NOMO-1 treated with DMSO at 0.1 percent for 48 hours (cell line): ENCODE measurements around the gene GAL3ST1.
"Not testable (repeated sequence)": the region's sequence is repeated elsewhere in the genome, so short reads cannot be mapped to it uniquely, and the experiment has no call there.

Experiments used
- DNase-seq: peaks from one replicate; lab custom pipeline; 2025; ENCODE audit not compliant: unreplicated experiment; lab: John Stamatoyannopoulos, UW

Gene GAL3ST1

GRCh38 chr22:30596886-30597285 is 22.4 kb upstream of the GAL3ST1 start:
- no peak for DNase-seq

DNA sequence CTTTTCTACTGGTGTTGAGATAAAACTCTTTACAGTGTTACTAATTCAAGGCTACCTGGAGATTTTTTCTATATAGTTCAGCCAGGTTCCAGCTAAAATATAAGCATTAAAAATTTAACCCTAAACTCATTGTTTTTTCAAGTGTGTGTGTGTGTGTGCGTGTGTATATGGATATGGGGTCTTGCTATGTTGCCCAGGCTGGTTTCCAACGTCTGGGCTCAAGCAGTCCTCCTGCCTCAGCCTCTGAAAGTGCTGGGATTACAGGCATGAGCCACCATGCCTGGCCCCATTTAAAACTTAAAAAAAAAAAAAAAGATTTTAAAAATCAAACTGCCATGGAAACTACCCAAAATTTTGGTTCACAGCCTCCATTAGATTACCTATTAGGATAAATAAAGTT is 21.7 kb upstream of the GAL3ST1 start:
- no peak for DNase-seq

- DNase-seq: not testable (repeated sequence)
Measured at GRCh38 chr22:30592360-30592713, 17.9 kb upstream of the GAL3ST1 start.

- DNase-seq: peak; percentile 98
Measured at GRCh38 chr22:30591588-30592359, 17.3 kb upstream of the GAL3ST1 start, which contains the start of gene PES1. PES1 (minus strand) TSS chr22:30591910; CDS start chr22:30591833, 77 bp downstream.

- DNase-seq: no peak
Measured at GRCh38 chr22:30591191-30591587, 16.7 kb upstream of the GAL3ST1 start.

DNA sequence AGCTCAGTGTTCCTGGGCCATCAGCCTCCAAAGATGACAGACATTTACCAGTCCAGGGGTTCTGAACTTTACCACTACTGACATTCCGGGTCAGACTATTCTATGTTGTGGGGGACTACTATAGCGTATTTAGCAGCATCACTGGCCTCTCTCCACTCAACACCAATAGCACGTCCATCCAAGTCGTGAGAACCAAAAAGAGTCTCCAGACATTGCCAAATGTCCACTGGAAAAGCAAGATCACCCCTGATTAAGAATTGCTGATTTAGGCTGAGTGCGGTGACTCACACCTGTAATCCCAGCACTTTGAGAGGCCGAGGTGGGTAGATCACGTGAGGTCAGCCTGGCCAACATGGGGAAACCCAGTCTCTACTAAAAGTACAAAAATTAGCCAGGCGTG is 11.9 kb upstream of the GAL3ST1 start:
- no peak for DNase-seq

DNA sequence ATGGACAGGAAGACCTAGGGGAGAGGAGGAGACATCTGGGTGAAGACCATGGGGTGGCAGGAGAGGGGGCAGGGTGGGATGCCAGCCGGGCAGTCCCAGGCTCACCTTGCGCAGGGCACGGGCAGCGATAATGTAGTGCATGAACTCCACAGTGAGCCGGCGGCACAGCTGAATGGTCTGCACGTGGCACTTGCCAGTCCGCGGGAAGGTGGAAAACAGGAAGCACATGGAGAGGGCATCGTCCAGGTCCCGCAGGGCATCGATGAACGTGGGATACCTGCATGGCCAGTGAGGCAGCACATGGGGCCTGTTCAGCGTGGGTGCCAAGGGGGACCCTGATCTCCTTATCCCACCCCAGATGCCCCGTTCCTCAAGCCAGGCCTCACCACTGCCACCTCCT is 10.0 kb upstream of the GAL3ST1 start:
- DNase-seq: no peak

GRCh38 chr22:30582788-30583545 is 8.5 kb upstream of the GAL3ST1 start:
- DNase-seq: no peak

DNA sequence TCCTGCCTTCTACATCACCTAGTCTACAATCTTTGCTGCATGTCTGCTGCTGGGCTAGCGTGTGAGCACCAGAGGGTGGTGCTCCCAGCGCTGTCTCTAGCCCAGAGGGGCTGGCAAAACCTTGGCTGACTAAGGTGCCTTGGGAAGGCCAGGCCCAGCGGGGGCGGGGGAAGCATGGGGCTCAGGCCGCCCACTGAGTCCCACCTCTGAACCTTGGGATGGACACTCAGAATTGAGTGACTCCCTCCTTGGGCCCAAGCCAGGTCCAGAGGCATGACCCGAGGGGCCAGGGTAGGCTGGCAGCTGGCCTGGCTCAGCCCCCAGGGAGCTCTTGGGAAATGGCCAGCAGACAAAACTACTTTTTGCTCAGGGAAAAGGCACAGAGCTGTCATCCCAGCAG is 7.6 kb upstream of the GAL3ST1 start:
- DNase-seq: no peak

- no peak for DNase-seq
Measured at GRCh38 chr22:30580896-30581295, 6.4 kb upstream of the GAL3ST1 start.

GRCh38 chr22:30578481-30578880 is 4.0 kb upstream of the GAL3ST1 start:
- no peak for DNase-seq

GRCh38 chr22:30575859-30576258 is 1.4 kb upstream of the GAL3ST1 start:
- no peak for DNase-seq

DNA sequence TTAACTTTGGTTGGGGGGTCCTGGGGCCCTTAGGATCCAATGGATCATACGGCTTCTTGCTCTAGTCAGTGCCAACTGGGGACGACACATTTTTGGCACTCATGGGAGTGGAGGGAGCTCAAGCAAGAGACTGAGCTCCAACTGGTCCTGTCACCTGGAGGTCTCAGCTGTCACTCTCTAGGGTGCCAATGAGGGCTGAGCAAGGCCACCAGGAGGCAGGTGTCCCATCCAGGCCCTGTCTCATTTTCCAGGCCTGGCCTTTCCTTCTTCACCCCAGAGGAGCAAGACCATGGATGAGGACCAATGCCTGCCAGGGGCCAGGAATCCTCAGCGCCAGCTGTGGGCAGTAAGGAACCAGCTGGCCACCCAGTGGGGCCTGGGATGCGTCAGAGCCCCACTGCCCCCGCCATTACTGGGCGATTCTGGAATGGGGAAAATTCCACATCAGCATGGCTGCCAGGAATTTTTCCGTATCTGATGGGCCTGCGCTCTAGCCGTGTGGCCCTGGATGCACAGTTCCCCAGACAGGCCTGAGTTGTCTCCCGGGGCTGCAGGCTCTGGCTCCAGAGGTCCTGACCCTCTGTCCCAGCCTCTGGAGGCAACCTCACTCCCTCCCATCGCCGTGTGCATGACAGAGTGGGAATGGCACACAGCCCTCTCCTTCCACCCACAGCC is 669 bp upstream of the GAL3ST1 start:
- DNase-seq: no peak

GRCh38 chr22:30573594-30574094 is 821 bp downstream of the GAL3ST1 start:
- no peak for DNase-seq

- DNase-seq: no peak
Measured at GRCh38 chr22:30572840-30573593, 1.4 kb downstream of the GAL3ST1 start.

DNA sequence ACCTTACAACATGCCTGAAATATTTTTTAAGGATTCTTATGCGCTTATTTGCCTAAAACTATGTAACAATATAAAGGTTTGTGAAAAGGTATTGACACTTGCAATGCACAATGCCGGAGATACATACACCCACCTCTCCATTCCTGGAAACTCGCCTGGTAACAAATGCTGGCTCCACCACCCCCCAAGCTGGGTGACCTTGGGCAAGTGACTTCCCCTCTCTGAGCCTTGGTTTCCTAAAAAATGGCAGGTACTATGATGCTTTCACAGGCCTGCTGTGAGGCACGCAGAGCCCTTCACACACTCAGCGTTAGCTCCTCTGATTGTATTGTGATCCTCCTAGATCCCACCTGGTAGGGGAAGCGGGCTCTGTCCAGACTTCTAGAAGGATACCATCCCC is 2.3 kb downstream of the GAL3ST1 start:
- DNase-seq: no peak

GRCh38 chr22:30569674-30570202 is 4.7 kb downstream of the GAL3ST1 start:
- DNase-seq: no peak

DNA sequence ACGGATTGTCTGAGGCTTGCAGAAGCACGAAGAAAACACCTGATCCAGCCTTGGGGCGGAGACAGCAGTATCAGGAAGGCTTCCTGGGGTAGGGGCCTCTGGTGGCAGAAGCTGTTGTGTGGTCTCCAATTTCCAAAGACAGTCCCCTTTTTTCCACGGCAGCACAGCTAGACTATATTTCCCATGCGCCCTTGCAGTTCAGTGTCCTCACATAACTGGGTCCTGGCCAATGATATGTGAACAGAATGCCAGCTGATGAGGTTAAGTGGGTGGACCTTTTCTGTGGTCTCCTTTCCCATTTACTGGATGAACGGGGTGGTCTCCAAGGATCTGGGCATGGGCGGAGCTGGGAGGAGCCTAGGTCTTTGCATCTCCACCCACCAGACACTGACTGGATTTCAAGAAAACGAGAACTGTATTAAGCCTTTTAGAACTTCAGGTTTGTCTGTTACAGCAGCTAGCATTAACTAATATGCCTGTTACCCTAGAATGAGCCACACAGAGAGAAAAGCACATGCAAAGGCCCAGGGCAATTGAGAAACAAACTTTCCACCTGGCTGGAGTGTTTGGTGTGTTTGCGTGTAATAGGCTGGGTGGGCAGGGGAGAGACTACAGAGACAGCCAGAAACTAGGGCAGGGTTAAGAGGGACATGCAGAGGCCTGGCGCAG is 6.2 kb downstream of the GAL3ST1 start:
- DNase-seq: no peak

DNA sequence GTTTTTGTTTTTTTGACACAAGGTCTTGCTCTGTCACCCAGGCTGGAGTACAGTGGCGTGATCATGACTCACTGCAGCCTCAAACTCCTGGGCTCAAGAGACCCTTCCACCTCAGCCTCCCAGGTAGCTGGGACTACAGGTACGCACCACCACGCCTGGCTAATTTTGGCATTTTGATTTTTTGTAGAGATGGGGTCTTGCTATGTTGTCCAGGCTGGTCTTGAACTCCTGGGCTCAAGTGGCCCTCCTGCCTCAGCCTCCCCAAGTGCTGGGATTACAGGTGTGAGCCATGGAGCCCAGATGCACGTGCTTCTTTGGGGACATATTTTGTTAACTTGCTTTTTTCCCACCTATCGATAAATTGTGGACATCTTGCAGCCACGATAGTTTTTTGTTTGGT is 7.2 kb downstream of the GAL3ST1 start:
- not testable (repeated sequence) for DNase-seq

DNA sequence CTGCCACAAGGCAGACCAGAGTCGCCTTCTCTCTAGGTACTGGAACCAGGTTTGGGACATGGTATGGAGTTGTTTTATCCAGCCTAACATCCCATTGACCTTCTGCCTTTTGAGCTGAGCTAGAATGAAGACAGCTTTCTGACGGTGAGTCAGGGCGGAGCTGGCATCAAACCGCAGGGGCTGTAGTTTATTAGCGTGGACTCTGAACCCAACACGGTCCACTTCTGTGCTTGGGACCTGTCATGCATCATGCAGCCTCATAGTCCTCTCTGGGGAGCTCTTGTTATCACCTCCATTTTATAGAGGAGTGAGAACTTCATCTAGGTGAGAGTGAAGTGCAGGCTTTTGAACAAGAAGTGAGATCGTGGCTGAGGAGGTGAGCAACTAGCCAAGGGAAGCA is 8.3 kb downstream of the GAL3ST1 start:
- no peak for DNase-seq
